ENCODE results near the gene ABCF3. TPM values are rescaled to one million over a fixed set of nuclear protein-coding genes. Genes with fewer than 3 reads are reported as not detected.

Gene ABCF3
- total RNA-seq, 6 experiments from 2014 or later = 33.7 to 40.6 (median 38.5) TPM

DNA sequence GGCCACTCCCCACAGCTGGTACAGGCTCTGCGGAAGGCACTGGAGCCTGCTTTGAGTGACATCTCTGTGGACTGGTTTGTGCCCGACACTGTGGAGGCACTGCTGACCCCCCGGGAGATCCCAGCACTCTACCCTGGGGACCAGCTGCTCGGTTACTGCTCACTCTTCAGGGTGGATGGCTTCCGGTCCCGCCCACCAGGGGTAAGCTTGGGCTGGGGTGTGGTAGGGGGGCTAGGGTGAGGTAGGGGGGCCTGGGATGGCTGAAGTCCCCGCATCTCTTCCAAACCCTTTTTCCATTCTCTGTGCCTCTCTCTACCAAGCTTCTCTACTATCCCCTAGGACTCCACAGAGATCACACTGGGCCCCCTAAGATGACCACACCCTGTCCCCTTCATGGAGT lies 51.2 kb downstream of the ABCF3 start:
- Histone ChIP-seq H3K27ac (no peak overlapping the region), H3K36me3 (peaks cover 0 to under 1% (median 0%) of the 10 kb centered on the region in 4 donors), H3K4me1 (peaks cover 0 to 13% (median 4%) of the 10 kb centered on the region in 4 donors), H3K4me3 (no peak overlapping the region), H3K27me3 (no peaks in the 10 kb centered on the region), H3K9me3 (no peaks in the 10 kb centered on the region)
- DNase-seq (no peak), ATAC-seq (no peak)
- no peak for TF ChIP-seq POLR2A (IDR thresholded peaks at IDR 0.05)
- TF ChIP-seq, protein P1, sequence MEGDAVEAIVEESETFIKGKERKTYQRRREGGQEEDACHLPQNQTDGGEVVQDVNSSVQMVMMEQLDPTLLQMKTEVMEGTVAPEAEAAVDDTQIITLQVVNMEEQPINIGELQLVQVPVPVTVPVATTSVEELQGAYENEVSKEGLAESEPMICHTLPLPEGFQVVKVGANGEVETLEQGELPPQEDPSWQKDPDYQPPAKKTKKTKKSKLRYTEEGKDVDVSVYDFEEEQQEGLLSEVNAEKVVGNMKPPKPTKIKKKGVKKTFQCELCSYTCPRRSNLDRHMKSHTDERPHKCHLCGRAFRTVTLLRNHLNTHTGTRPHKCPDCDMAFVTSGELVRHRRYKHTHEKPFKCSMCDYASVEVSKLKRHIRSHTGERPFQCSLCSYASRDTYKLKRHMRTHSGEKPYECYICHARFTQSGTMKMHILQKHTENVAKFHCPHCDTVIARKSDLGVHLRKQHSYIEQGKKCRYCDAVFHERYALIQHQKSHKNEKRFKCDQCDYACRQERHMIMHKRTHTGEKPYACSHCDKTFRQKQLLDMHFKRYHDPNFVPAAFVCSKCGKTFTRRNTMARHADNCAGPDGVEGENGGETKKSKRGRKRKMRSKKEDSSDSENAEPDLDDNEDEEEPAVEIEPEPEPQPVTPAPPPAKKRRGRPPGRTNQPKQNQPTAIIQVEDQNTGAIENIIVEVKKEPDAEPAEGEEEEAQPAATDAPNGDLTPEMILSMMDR (IDR thresholded peaks at IDR 0.05) = no peak
- intact Hi-C loops (cut with DNase I) = no loop called here
- WGBS (ENCODE audit: insufficient coverage, low coverage, low lambda C conversion rate, missing lambda C conversion rate) = no CpG with 5 or more reads among the region's 7 CpGs

DNA sequence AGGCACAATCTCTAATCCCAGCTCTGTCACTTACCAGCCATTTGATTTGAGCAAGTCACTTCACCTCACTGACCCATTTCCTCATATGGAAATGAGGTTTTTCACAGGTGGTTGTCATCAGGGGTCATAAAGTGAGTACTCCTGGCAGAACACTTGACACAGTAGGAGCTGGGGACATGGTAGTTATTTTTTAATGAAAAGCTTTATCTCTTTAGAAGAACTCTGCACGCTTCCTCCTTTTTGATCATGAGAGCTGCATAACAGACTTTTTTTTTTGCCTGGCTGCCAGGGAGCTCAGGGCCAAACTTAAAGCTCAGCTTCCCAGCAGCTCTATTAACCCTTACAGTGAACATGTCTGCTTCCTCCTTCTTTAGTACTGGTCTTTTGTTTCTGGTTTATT lies 51.8 kb downstream of the ABCF3 start:
- DNase-seq = no peak
- WGBS (ENCODE audit: insufficient coverage, low coverage, low lambda C conversion rate, missing lambda C conversion rate) = 36% methylated on average over 1 of the region's 1 CpG
- Histone ChIP-seq H3K9me3 (no peaks in the 10 kb centered on the region), H3K4me1 (peaks cover 0 to 16% (median 4%) of the 10 kb centered on the region in 4 donors), H3K27ac (no peak overlapping the region), H3K36me3 (peaks cover 0 to 7% (median 1%) of the 10 kb centered on the region in 4 donors), H3K27me3 (no peaks in the 10 kb centered on the region), H3K4me3 (no peak overlapping the region)
- TF ChIP-seq, protein P1 (IDR thresholded peaks at IDR 0.05) = no peak
- no peak for TF ChIP-seq POLR2A (IDR thresholded peaks at IDR 0.05)
- intact Hi-C loops (cut with DNase I) = no loop called here
- no peak for ATAC-seq

DNA sequence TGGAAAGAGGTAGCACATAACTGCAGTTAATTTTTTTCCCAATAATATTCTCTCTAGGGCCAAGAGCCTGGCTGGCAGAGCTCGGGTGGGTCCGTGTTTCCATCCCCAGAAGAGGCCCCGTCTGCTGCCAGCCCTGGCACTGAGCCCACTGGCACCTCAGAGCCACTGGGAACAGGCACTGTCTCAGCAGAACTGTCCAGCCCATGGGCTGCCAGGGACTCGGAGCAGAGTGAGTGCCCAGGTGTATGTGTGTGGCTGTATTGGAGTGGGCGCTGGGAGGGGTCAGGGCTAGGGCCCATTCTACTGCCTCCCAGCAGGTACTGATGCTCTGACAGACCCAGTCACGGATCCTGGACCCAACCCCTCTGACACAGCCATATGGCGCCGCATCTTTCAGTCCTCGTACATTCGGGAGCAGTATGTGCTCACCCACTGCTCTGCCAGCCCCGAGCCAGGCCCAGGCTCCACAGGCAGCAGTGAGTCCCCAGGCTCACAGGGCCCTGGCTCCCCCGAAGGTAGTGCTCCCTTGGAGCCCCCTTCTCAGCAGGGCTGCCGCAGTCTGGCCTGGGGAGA lies 52.3 kb downstream of the ABCF3 start:
- DNase-seq = no peak
- WGBS (ENCODE audit: insufficient coverage, low coverage, low lambda C conversion rate, missing lambda C conversion rate) = 0% methylated on average over 2 of the region's 13 CpGs
- Histone ChIP-seq H3K36me3 (peaks cover 0 to 12% (median 2%) of the 10 kb centered on the region in 4 donors), H3K27ac (no peak overlapping the region), H3K9me3 (no peaks in the 10 kb centered on the region), H3K27me3 (no peaks in the 10 kb centered on the region), H3K4me3 (no peak overlapping the region), H3K4me1 (peaks cover 0 to 16% (median 4%) of the 10 kb centered on the region in 4 donors)
- TF ChIP-seq, protein P1 (IDR thresholded peaks at IDR 0.05) = no peak
- TF ChIP-seq POLR2A (IDR thresholded peaks at IDR 0.05) = no peak
- intact Hi-C loops (cut with DNase I) = no loop called here
- no peak for ATAC-seq

DNA sequence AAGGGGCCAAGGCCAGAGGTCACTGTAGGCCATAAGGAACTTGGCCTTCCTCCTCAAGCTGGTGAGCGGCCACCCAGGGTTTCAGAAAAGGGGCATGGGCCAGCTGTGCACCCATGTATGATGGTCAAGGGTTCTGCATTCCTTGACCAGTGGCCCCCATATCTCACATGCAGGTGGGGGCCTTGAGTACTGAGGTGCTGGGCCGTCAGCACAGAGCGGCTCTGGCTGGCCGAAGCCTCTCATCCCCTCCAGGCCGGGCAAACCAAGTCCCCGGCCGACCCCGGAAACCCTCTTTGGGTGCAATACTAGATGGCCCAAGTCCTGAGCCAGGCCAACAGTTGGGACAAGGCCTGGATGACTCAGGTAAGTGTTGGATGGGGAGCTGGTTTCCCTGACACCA lies 53.2 kb downstream of the ABCF3 start:
- peaks cover 0 to 20% (median 4%) of the 10 kb centered on the region in 4 donors for H3K36me3 ChIP-seq
- H3K27ac ChIP-seq = no peak overlapping the region
- intact Hi-C loops (cut with DNase I) = no loop called here
- no peaks in the 10 kb centered on the region for H3K27me3 ChIP-seq
- ATAC-seq (no peak), DNase-seq (no peak)
- no peak overlapping the region for H3K4me3 ChIP-seq
- TF ChIP-seq, protein P1 (IDR thresholded peaks at IDR 0.05) = no peak
- no peak for TF ChIP-seq POLR2A (IDR thresholded peaks at IDR 0.05)
- no CpG with 5 or more reads among the region's 8 CpGs for WGBS (ENCODE audit: insufficient coverage, low coverage, low lambda C conversion rate, missing lambda C conversion rate)
- H3K4me1 ChIP-seq = peaks cover 0 to 16% (median 4%) of the 10 kb centered on the region in 4 donors
- no peaks in the 10 kb centered on the region for H3K9me3 ChIP-seq

Data from right lobe of liver (tissue), 6 donors.